HG03432 (cell line): ENCODE data around the gene P3H4.
"Not testable (repeated sequence)": the region's sequence is repeated elsewhere in the genome, so short reads cannot be mapped to it uniquely, and the experiment has no call there.

ENCODE experiments used
- ATAC-seq: cut with Tn5 transposase; IDR thresholded peaks from one replicate; pipeline ENCODE4 v1.9.1; 2021; ENCODE audit warnings: mild to moderate bottlenecking, moderate library complexity; ENCODE audit not compliant: unreplicated experiment

Gene P3H4, protein sequence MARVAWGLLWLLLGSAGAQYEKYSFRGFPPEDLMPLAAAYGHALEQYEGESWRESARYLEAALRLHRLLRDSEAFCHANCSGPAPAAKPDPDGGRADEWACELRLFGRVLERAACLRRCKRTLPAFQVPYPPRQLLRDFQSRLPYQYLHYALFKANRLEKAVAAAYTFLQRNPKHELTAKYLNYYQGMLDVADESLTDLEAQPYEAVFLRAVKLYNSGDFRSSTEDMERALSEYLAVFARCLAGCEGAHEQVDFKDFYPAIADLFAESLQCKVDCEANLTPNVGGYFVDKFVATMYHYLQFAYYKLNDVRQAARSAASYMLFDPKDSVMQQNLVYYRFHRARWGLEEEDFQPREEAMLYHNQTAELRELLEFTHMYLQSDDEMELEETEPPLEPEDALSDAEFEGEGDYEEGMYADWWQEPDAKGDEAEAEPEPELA

GRCh38 chr17:41811549-41812380, at the start of gene P3H4:
Gene P3H4 (minus strand): TSS chr17:41811949. CDS start chr17:41811915, 34 bp downstream.
- peak; percentile 75 for ATAC-seq

DNA sequence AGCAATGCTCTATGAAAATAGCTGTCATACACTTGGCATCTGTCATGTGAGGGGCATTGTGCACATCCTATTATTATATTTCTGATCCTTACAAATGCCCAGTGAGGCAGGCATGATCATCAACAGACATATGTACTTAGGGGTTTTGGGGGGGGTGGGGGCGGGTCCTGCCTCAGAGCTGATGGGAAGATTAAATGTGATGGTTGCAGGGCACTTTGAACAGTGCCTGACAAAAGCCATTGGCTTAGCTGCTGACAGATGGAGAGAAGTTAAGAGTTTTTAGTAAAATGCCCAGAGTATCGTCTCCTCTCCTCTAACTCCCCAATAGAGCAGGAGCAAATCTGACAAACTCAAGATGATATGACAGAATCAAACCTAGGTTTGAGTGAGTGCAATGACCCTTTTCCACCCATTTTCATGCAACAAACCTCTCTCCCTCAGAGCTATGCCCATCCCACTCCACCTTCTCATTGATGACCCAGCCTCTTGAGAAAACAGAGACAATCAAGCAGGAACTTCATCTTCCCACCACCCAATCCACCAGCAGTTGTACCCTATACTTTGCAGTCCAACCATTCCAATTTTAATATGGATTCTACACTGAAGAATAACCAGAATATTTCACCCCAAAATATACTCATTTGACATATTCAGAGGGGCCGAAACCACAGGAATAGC, 48.6 kb upstream of the P3H4 start:
- no peak for ATAC-seq

GRCh38 chr17:41851382-41851781, 39.6 kb upstream of the P3H4 start:
- ATAC-seq, result not testable (repeated sequence)

DNA sequence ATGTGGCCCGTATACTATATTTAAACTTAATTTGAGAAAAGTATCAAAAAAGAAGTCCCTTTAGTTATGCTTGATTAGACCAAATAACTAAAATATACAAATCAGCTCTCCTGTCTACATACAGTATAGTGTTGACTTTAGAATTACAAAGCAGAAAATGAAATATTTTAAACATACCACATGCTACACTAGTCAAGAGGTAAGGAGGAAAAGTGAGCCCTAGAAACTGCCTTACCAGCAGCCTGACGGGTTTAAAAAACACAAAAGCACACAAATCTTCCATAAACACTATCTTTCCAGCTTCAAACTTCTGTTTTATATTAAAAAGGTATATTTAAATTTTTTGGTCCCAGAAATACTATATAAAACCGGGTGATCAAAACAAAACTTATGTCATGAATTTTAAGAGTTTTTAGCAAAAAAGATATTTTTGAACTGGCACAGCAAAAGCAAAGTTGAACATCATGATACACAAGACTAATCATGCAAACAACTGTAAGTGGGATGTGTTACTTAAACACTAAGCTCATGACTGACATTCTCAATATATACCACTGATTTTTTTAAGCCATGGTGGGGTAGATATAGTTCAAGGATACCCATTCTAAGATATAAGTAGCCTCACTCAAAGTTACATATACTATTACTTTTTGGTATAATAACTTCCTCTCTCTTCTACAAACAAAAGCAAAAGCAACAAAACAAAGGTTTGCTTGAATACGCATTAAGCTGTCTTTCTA, 37.7 kb upstream of the P3H4 start:
- no peak for ATAC-seq

DNA sequence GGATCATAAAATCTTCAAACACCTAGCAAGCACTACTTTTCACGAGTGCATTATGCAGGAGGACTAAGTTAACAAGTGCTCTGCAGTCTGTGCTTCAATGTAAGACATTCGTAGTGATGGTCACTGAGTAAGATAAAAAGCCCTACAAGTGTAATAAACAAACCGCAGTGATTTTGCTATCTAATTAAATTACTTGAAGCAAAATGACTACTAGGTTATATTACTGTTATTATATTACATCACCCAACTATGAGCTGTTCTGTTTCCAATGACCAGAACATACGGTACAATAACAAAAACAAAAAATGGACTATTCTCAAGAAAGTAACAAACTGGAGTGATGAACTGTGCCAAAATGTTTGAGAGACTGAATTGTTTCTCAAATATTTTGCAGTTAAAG, 37.0 kb upstream of the P3H4 start:
- no peak for ATAC-seq

GRCh38 chr17:41844971-41845370, 33.2 kb upstream of the P3H4 start:
- ATAC-seq, result no peak

DNA sequence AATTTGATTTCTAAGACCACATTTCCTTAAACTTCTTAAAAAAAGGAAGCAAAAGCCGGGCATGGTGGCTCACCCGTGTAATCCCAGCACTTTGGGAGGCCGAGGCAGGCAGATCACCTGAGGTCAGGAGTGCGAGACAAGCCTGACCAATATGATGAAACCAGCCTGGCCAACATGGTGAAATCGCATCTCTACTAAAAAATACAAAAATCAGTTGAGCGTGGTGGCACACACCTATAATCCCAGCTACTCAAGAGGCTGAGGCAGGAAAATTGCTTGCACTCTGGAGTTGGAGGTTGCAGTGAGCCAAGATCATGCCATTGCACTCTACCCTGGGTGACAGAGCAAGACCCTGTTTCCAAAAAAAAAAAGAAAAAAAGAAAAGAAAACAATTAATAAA, 29.0 kb upstream of the P3H4 start:
- not testable (repeated sequence) for ATAC-seq

GRCh38 chr17:41839448-41839847, 27.7 kb upstream of the P3H4 start:
- not testable (repeated sequence) for ATAC-seq

DNA sequence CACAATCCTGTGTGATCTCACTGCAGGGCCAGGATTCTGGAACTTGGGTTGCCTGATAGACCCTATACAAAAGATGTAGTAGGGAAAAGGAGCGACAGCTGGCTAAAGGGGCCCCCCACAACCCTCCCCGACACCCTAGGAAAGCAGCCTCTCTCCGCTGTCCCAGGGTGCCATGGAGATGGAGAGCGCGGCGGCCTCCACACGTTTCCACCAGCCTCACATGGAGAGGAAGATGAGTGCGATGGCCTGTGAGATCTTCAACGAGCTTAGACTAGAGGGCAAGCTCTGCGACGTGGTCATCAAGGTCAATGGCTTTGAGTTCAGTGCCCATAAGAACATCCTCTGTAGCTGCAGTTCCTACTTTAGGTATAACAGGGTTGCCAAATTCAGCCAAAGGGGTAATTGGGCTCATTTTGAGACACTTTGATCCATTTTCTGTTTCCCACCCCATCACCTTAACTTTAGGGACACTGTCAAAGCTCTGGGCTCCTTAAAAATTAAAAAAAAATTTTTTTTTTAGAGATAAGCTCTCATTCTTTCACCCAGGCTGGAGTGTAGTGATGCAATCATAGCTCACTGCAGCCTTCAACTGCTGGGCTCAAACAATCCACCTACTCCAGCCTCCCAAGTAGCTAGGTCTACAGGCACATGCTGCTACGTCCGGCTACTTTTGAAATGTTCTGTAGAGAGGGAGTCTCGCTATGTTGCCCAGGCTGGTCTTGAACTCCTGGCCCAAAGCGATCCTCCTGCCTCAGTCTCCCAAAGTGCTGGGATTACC, 26.2 kb upstream of the P3H4 start, which contains the start of gene KLHL10:
Gene KLHL10, plus strand, starts transcription at position 65 of the 778 bp plus-strand sequence. Its CDS starts 108 bp downstream, at position 173.
- ATAC-seq, result no peak

DNA sequence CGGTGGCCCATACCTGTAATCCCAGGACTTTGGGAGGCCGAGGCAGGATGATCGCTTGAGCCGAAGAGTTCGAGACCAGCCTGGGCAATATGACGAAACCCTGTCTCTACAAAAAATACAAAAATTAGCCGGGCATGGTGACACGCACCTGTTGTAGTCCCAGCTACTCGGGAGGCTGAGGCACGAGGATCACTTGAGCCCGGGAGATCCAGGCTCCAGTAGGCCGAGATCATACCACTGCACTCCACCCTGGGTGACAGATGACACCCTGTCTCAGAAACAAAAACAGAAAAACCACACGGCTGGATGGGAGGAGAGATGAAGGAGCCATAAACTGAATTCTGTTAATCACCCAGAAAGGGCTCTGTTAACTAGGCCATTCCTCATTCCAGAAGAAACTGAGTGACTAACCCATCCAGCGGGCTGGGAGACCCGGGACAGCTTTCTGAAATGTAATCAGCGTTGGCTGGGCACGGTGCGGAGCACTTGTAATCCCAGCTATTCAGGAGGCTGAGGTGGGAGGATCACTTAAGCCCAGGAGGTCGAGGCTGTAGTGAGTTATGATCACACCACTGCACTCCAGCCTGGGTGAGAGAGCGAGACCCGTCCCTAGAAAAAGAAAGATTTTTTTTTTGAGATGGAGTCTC, 24.9 kb upstream of the P3H4 start:
- ATAC-seq, result no peak

GRCh38 chr17:41835800-41836549, 24.2 kb upstream of the P3H4 start, which contains the start of gene NT5C3B:
Gene NT5C3B (minus strand): TSS chr17:41836232. CDS start chr17:41836193, 39 bp downstream.
- ATAC-seq, result peak; percentile 69

- peak; percentile 25 for ATAC-seq
These were observed 23.6 kb upstream of the P3H4 start for GRCh38 chr17:41835214-41835799.

GRCh38 chr17:41829961-41830360, 18.2 kb upstream of the P3H4 start:
- not testable (repeated sequence) for ATAC-seq

DNA sequence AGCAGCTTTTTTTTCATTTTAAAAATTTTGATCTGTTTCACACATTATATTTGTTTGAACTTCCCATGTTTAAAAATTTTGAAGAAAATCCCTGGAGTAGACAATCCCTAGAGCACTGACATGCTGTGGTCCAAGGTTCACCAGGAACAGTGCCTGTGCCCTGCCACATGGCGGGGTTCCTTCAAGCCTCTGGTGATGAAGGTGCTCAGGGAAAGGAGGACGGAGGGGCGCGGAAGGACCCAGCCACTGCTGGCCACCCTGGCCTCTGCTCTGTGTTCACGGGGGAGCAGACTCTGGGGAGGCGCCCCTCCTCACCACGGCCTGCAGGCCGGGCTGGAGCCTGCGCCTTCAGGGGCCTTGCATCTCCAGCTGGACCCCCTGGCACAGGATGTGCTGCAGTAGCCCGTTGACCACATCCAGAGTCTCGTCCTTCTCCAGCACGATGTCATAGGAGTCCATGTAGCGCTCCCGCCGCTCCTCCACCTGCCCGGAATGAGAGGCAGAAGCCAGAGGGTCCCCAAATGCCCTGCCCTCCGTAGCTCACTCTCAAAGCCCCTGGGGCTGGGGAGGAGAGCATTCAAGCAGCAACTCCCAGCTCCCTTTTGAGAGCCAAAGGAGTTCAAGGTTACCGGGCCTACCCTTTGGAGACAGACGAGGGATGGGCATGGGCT, 13.6 kb upstream of the P3H4 start:
- no peak for ATAC-seq

- ATAC-seq, result no peak
These were observed 12.3 kb upstream of the P3H4 start for GRCh38 chr17:41824086-41824485.

DNA sequence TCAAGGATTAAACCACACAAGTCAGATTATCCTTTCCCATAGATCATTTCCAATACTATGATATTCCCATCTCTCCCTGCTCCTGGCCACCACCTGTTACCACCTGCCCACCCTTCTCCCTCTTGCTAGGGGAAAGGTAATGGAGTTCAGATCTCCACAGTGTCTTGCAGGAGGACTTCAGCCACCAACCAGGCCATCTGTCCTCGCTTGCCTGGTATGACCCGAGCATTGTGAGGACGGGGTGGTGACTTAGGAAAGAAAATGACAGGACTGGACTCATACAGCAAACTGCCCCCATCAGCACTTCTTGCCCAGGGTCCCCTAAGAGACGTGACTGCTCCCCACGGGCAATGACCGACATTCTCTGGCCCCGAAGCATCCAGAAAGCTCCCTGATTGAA, 11.8 kb upstream of the P3H4 start:
- ATAC-seq, result no peak

GRCh38 chr17:41823141-41823524, 11.4 kb upstream of the P3H4 start:
- ATAC-seq, result no peak
